ENCODE results near the gene EVA1A.

- no peak for TF ChIP-seq CTCF (IDR thresholded peaks at IDR 0.05)
- TF ChIP-seq EP300 (IDR thresholded peaks at IDR 0.05; ENCODE audit: low read depth), result no peak
- no peak for TF ChIP-seq POLR2A (IDR thresholded peaks at IDR 0.05)
- no peak for TF ChIP-seq POLR2AphosphoS5 (IDR thresholded peaks at IDR 0.05)
These were observed 27.3 kb upstream of the EVA1A start for GRCh38 chr2:75587954-75588587.

All from transverse colon (tissue), 4 donors.